Endothelial cell of hepatic sinusoid (primary cell): ENCODE measurements around the gene SAMD7.

ENCODE experiments used
- in situ Hi-C: cut with HindIII; loops from 2 replicates; pipeline ENCODE4 v1.10.0; 2017; ENCODE audit warnings: low sequenced_read_pairs

Gene SAMD7

GRCh38 chr3:169965562-169966427 lies 54.4 kb downstream of the SAMD7 start:
- in situ Hi-C loops = no loop called here

GRCh38 chr3:169966428-169966950 lies 55.1 kb downstream of the SAMD7 start, which contains the start of gene SEC62:
Gene SEC62 (plus strand): TSS chr3:169966807. CDS start chr3:169966823, 16 bp downstream.
- in situ Hi-C loops = no loop called here

DNA sequence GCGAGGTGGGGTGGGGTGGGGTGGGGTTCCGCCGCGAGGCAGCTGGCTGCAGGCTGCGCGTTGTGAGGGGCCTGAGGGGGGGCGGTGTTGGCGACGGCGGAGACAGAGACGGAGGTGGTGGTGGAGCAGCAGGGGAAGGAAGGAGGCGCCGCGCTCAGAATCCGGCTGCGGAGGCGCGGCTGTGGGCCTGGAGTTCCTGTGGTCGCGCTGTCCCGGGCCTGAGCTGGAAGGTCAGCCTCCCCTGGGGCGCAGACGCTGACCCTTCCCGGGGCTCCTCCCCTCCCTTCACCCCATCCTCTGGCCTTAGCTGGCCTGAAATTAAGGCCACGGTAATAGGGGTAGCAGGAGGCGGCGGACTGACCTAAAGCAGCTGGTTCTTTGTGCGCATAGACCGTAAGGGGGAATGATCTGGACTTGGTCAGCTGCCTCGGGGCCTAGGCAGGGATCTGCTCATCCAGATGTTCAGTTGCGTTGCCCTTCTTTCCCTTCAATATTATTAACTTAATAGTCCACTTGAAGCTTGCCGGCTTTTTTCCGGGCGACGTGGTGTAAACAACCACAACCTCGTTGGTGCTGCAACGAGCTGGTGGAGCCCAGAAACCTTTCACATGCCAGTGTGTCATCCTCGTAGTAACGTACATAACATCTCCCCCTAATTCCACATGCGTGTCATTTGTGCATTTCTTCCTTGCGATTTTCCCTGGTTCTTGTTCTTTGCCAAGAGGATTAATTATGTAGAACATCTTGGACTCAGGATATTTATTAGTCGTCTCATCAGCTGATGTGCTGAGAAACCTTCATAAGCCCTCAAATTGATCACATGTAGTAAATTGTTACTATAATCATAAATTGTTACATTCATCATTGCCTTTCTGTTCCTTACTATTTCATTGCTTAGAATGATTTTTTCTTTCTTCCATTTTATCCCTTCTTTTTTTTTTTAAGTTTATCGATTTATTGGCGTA lies 55.9 kb downstream of the SAMD7 start:
- in situ Hi-C loops = no loop called here

DNA sequence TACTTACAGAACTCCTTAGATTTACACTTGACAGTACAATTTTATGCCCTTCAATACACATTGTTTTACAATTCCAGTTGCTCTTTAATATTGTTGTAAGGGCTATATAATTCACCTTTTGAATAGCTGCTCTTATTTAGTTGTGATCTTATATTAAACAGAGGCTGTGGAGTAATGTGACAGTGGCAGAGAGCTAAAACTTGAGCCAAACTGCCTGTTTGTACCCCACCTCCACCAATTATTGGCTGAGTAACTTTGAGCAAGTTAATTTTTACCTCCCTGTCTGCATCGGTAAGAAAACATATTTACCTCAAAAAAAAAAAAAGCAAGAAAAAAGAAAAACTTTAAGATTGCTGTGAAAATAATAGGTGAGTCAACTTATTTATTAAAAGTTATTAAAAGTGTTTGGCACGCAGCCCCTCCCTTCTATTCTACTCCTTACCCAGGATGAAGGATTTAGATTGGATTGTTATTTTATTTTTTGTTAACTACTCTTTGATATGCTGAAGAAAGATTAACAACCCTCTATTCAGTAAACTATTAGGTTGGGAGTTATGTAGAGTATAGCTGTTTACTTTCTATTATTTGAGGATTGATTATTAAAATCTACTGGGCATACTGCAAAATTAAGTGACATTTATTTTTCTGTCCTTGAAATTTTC lies 57.0 kb downstream of the SAMD7 start:
- in situ Hi-C loops = no loop called here

GRCh38 chr3:169969174-169970095 lies 58.1 kb downstream of the SAMD7 start:
- in situ Hi-C loops = no loop called here

- in situ Hi-C loops = no loop called here
Measured at GRCh38 chr3:169970847-169971246, 59.5 kb downstream of the SAMD7 start.

- in situ Hi-C loops = no loop called here
Measured at GRCh38 chr3:169971522-169971921, 60.1 kb downstream of the SAMD7 start.

- in situ Hi-C loops = no loop called here
Measured at GRCh38 chr3:169980055-169980454, 68.7 kb downstream of the SAMD7 start.

DNA sequence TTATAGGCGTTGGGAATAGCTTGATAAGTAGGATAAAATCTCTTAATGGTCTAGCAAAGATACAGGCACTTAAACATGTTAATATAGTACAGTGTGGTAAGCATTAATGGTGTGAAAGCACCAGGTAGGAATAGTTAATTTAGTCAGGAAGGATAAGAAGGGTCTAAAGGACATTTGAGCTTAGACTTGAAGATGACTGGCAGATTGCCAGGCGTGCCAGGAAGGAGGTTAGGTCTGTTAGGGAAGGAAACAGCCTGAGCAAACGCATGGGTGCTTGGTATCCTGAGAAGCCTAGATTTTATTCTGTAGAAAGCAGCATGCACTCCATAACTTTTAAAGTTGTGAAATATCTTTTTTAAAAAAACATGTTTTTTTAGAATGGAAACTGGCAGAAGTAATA lies 72.9 kb downstream of the SAMD7 start:
- in situ Hi-C loops = no loop called here
